Muscle of arm (tissue), 14 donors: ENCODE measurements around the gene ATAD2B. TPM values are rescaled to one million over a fixed set of nuclear protein-coding genes. Genes with fewer than 3 reads are reported as not detected.
"Not testable (repeated sequence)": the region's sequence is repeated elsewhere in the genome, so short reads cannot be mapped to it uniquely, and the experiment has no call there.

Experiments used
- DNase-seq: peaks from one replicate; pipeline ENCODE4 v3.0.0-alpha.2; 2013
- long read RNA-seq, 11 donors: transcript quantifications; one replicate each; lab custom pipeline, GENCODE V29; 2026
- polyA plus RNA-seq, 12 donors: library from polyadenylated mRNA; unstranded; fragments of 120-200 nt; gene quantifications; one replicate each; pipeline ENCODE4 v1.2.1, GENCODE V29; 2013; ENCODE audit not compliant: insufficient read length in 12 of 12

The ATAD2B gene
- 10 to 100 TPM in 11 of 12 donors, not detected in 1; 10.7 to 19.5 (median 13.9) TPM for polyA plus RNA-seq
- long read RNA-seq, donor 1, partial matches to known transcripts = 6 of 6 reads
- long read RNA-seq, donor 1, other reads (novel, unspliced or antisense) = 0 of 6 reads
- long read RNA-seq, donor 2, partial matches to known transcripts = 0 of 26 reads
- long read RNA-seq, donor 2, other reads (novel, unspliced or antisense) = 26 of 26 reads
- long read RNA-seq, donor 3 = 0 reads
- long read RNA-seq, donor 4 = 0 reads
- long read RNA-seq, donor 5, partial matches to known transcripts = 0 of 1 reads
- long read RNA-seq, donor 5, other reads (novel, unspliced or antisense) = 0 of 1 reads
- long read RNA-seq, donor 6 = 0 reads
- long read RNA-seq, donor 7 = 0 reads
- long read RNA-seq, donor 8 = 0 reads
- long read RNA-seq, donor 9 = 0 reads
- long read RNA-seq, donor 10, partial matches to known transcripts = 0 of 5 reads
- long read RNA-seq, donor 10, other reads (novel, unspliced or antisense) = 5 of 5 reads
- long read RNA-seq, donor 11, partial matches to known transcripts = 37 of 37 reads
- long read RNA-seq, donor 11, other reads (novel, unspliced or antisense) = 0 of 37 reads

GRCh38 chr2:23926750-23927571 is at the start of gene ATAD2B:
Gene ATAD2B (minus strand): TSS chr2:23927123. CDS start chr2:23926770, 353 bp downstream.
- peak; percentile 96 for DNase-seq

- DNase-seq = no peak
These were observed 40.9 kb upstream of the ATAD2B start for GRCh38 chr2:23967846-23968245.

GRCh38 chr2:23954325-23955014 is 27.5 kb upstream of the ATAD2B start:
- DNase-seq = no peak

GRCh38 chr2:23953625-23954024 is 26.7 kb upstream of the ATAD2B start:
- no peak for DNase-seq

GRCh38 chr2:23952558-23952957 is 25.6 kb upstream of the ATAD2B start:
- DNase-seq = not testable (repeated sequence)

- DNase-seq = no peak
These were observed 20.4 kb upstream of the ATAD2B start for GRCh38 chr2:23947350-23947749.

GRCh38 chr2:23944976-23945375 is 18.1 kb upstream of the ATAD2B start:
- DNase-seq = no peak

- no peak for DNase-seq
These were observed 17.6 kb upstream of the ATAD2B start for GRCh38 chr2:23944527-23944926.

GRCh38 chr2:23943666-23944065 is 16.7 kb upstream of the ATAD2B start:
- no peak for DNase-seq

GRCh38 chr2:23941644-23942043 is 14.7 kb upstream of the ATAD2B start:
- DNase-seq = no peak

- peak; percentile 55 for DNase-seq
These were observed 14.0 kb upstream of the ATAD2B start for GRCh38 chr2:23940718-23941620.

- peak; percentile 82 for DNase-seq
These were observed 13.2 kb upstream of the ATAD2B start, which contains the start of gene UBXN2A for GRCh38 chr2:23939987-23940717. Gene UBXN2A (plus strand): TSS chr2:23940463. CDS start chr2:23958315, 17,852 bp downstream.

GRCh38 chr2:23934259-23934658 is 7.3 kb upstream of the ATAD2B start:
- no peak for DNase-seq

GRCh38 chr2:23926290-23926749 is 603 bp downstream of the ATAD2B start:
- no peak for DNase-seq

GRCh38 chr2:23925702-23926289 is 1.1 kb downstream of the ATAD2B start:
- DNase-seq = peak; percentile 74

- DNase-seq = no peak
These were observed 2.1 kb downstream of the ATAD2B start for GRCh38 chr2:23924589-23925359.

- no peak for DNase-seq
These were observed 8.0 kb downstream of the ATAD2B start for GRCh38 chr2:23918837-23919489.
